DMS153 treated with DMSO at 0.1 percent for 48 hours (cell line): Measurements from ENCODE around the gene PDGFA.
"Not testable (repeated sequence)": the region's sequence is repeated elsewhere in the genome, so short reads cannot be mapped to it uniquely, and the experiment has no call there.

ENCODE experiments used
- DNase-seq: peaks from one replicate; lab custom pipeline; 2025; ENCODE audit not compliant: unreplicated experiment; lab: John Stamatoyannopoulos, UW

PDGFA gene

GRCh38 chr7:552151-552867 is 32.7 kb upstream of the PDGFA start:
- DNase-seq = not testable (repeated sequence)

- DNase-seq = not testable (repeated sequence)
These were observed 31.9 kb upstream of the PDGFA start for GRCh38 chr7:551615-551970.

- DNase-seq = no peak
These were observed 31.4 kb upstream of the PDGFA start for GRCh38 chr7:550881-551614.

GRCh38 chr7:549891-550625 is 30.4 kb upstream of the PDGFA start:
- no peak for DNase-seq

GRCh38 chr7:549066-549890 is 29.6 kb upstream of the PDGFA start:
- DNase-seq = no peak

GRCh38 chr7:548401-548800 is 28.8 kb upstream of the PDGFA start:
- DNase-seq = no peak

- no peak for DNase-seq
These were observed 25.8 kb upstream of the PDGFA start for GRCh38 chr7:545470-545869.

- DNase-seq = no peak
These were observed 24.9 kb upstream of the PDGFA start for GRCh38 chr7:544338-545221.

GRCh38 chr7:543501-544337 is 24.1 kb upstream of the PDGFA start:
- DNase-seq = no peak

GRCh38 chr7:542713-543500 is 23.3 kb upstream of the PDGFA start:
- no peak for DNase-seq

- no peak for DNase-seq
These were observed 22.6 kb upstream of the PDGFA start for GRCh38 chr7:542131-542712.

- DNase-seq = no peak
These were observed 22.0 kb upstream of the PDGFA start for GRCh38 chr7:541661-542060.

- DNase-seq = no peak
These were observed 21.4 kb upstream of the PDGFA start for GRCh38 chr7:540997-541396.

GRCh38 chr7:540579-540978 is 20.9 kb upstream of the PDGFA start:
- DNase-seq = no peak

GRCh38 chr7:539731-540411 is 20.2 kb upstream of the PDGFA start:
- DNase-seq = no peak

GRCh38 chr7:538764-539685 is 19.4 kb upstream of the PDGFA start:
- DNase-seq = no peak
